ENCODE data around the gene ASGR1.
A peak's percentile ranks its signal among the peaks of the same experiment; 100 is the strongest.

ASGR1 gene

DNA sequence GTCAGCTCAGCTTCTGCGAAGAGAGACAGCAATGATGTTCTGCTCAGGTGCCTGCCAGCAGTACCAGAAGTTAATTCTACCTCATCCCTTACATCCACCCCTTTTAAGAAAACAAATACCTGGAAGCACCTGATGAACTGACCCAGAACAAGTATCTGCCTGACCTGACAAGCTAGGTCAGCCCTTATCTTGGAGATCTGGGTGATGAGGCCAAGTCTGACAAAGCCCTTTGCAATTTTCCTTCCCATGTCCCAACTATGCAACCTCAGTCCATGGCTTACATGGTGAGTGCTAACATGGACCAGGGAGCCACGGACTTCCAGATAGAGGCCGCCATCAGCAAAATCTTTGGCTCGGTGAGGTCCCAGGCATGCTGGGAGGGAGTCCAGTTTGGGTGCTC, 44.2 kb upstream of the ASGR1 start:
- WGBS (ENCODE audit: insufficient coverage): 100% methylated on average over 4 of the region's 4 CpGs
- CTCF ChIA-PET: interaction anchor here (1.2 to 4.9 kb wide), 3 partner anchors 9 to 73 kb away, joined by 3 to 39 read pairs (median 8); no protein-coding TSS in a partner anchor
- Histone ChIP-seq H3K27me3 (replicated peaks in 2 of 5; ENCODE audit: control insufficient read depth in 4 of 5, insufficient read depth in 5 of 5, low read length in 4 of 5) (no peaks in the 10 kb centered on the region), H3K27ac (ENCODE audit: insufficient read depth in 1 of 2, low read depth in 1 of 2, low read length in 2 of 2, poor library complexity in 1 of 2, severe bottlenecking in 2 of 2) (no peak overlapping the region), H3K4me1 (ENCODE audit: control extremely low read depth in 1 of 4, control insufficient read depth in 4 of 4, insufficient read depth in 4 of 4, low read length in 3 of 4) (peaks cover 0 to 31% (median 28%) of the 10 kb centered on the region in 4 experiments), H3K9me3 (ENCODE audit: control extremely low read depth in 1 of 5, control insufficient read depth in 4 of 5, insufficient read depth in 2 of 5, low read depth in 1 of 5, low read length in 4 of 5) (no peaks in the 10 kb centered on the region), H3K36me3 (ENCODE audit: control insufficient read depth in 4 of 4, insufficient read depth in 4 of 4, low read length in 3 of 4) (peaks cover 13 to 73% (median 54%) of the 10 kb centered on the region in 4 experiments), H3K4me3 (ENCODE audit: control insufficient read depth in 1 of 7, extremely low read depth in 1 of 7, insufficient read depth in 4 of 7, low read depth in 2 of 7, low read length in 6 of 7) (no peak overlapping the region)
- POLR2A ChIA-PET: no interaction called here
- DNase-seq: no peak

DNA sequence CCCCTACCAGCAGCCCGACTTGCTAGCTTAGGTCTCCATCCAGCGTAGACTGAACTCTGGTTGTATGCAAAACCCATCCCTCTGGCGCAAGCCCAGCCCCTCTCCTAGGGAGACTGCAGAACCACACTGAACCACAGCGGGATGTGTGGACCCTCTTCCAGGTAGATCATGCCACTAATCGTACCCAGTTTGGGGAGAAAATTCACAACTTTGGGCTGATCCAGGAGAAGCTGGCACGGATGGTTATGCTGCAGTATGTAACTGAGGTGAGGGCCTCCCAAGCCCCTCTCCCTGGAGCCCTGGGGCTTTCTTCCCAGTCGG, 43.8 kb upstream of the ASGR1 start:
- CTCF ChIA-PET: interaction anchor here (1.1 to 5.3 kb wide), 4 partner anchors 11 to 73 kb away, joined by 3 to 75 read pairs (median 24); partner anchors contain the start of gene DVL2

DNA sequence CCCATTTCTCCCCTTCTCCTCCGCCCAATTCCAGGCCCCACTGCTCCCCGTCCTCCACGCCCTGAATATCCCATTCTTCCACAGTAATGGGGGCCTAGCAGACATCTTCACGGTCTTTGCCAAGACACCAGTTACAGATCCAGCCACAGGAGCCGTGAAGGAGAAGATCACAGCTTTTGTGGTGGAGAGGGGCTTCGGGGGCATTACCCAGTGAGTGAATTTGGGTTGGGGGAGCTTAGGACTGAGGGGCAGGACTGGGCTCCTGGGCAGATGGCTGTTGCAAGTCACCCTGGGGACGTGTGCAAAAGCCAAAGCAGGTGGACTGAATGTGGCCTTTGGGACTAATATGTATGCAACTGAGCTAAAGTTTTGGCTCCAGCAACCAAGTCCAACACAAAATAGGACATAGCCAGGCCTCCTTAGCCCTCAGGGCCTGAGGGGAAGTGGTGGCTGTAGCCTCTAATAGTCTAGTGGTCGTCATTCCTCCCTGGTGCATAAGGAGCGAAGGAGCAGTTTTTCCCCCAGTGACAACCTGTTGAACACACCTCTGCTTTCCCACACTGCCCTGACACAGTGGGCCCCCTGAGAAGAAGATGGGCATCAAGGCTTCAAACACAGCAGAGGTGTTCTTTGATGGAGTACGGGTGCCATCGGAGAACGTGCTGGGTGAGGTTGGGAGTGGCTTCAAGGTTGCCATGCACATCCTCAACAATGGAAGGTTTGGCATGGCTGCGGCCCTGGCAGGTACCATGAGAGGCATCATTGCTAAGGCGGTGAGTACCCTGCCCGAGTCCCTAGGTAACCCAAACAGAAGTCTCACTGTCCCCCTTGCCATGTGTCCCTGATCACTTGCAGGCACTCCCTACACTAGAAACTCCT, 43.2 kb upstream of the ASGR1 start:
- no peak overlapping the region for H3K27ac ChIP-seq (ENCODE audit: insufficient read depth in 1 of 2, low read depth in 1 of 2, low read length in 2 of 2, poor library complexity in 1 of 2, severe bottlenecking in 2 of 2)
- CTCF ChIA-PET: interaction anchor here (1.1 to 5.3 kb wide), 5 partner anchors 11 to 123 kb away, joined by 3 to 75 read pairs (median 8); partner anchors contain the start of gene DVL2
- DNase-seq: no peak
- POLR2A ChIA-PET: interaction anchor here (1.3 kb wide), 1 partner anchor 12 kb away, joined by 3 read pairs; the partner anchor contains the start of gene DVL2
- peaks cover 10 to 63% (median 49%) of the 10 kb centered on the region in 4 experiments for H3K36me3 ChIP-seq (ENCODE audit: control insufficient read depth in 4 of 4, insufficient read depth in 4 of 4, low read length in 3 of 4)
- WGBS (ENCODE audit: insufficient coverage): 99% methylated on average over 13 of the region's 15 CpGs
- H3K27me3 ChIP-seq (replicated peaks in 2 of 5; ENCODE audit: control insufficient read depth in 4 of 5, insufficient read depth in 5 of 5, low read length in 4 of 5): no peaks in the 10 kb centered on the region
- H3K9me3 ChIP-seq (ENCODE audit: control extremely low read depth in 1 of 5, control insufficient read depth in 4 of 5, insufficient read depth in 2 of 5, low read depth in 1 of 5, low read length in 4 of 5): no peaks in the 10 kb centered on the region
- H3K4me3 ChIP-seq (ENCODE audit: control insufficient read depth in 1 of 7, extremely low read depth in 1 of 7, insufficient read depth in 4 of 7, low read depth in 2 of 7, low read length in 6 of 7): no peak overlapping the region
- H3K4me1 ChIP-seq (ENCODE audit: control extremely low read depth in 1 of 4, control insufficient read depth in 4 of 4, insufficient read depth in 4 of 4, low read length in 3 of 4): peaks cover 0 to 40% (median 36%) of the 10 kb centered on the region in 4 experiments

More for the DNA sequence above, 43.8 kb upstream of the ASGR1 start:
- POLR2A ChIA-PET: no interaction called here
- Histone ChIP-seq H3K27ac (ENCODE audit: insufficient read depth in 1 of 2, low read depth in 1 of 2, low read length in 2 of 2, poor library complexity in 1 of 2, severe bottlenecking in 2 of 2) (no peak overlapping the region), H3K4me1 (ENCODE audit: control extremely low read depth in 1 of 4, control insufficient read depth in 4 of 4, insufficient read depth in 4 of 4, low read length in 3 of 4) (peaks cover 0 to 35% (median 32%) of the 10 kb centered on the region in 4 experiments), H3K36me3 (ENCODE audit: control insufficient read depth in 4 of 4, insufficient read depth in 4 of 4, low read length in 3 of 4) (peaks cover 10 to 69% (median 52%) of the 10 kb centered on the region in 4 experiments), H3K9me3 (ENCODE audit: control extremely low read depth in 1 of 5, control insufficient read depth in 4 of 5, insufficient read depth in 2 of 5, low read depth in 1 of 5, low read length in 4 of 5) (no peaks in the 10 kb centered on the region), H3K4me3 (ENCODE audit: control insufficient read depth in 1 of 7, extremely low read depth in 1 of 7, insufficient read depth in 4 of 7, low read depth in 2 of 7, low read length in 6 of 7) (no peak overlapping the region), H3K27me3 (replicated peaks in 2 of 5; ENCODE audit: control insufficient read depth in 4 of 5, insufficient read depth in 5 of 5, low read length in 4 of 5) (no peaks in the 10 kb centered on the region)
- WGBS (ENCODE audit: insufficient coverage): 92% methylated on average over 5 of the region's 7 CpGs
- no peak for DNase-seq

DNA sequence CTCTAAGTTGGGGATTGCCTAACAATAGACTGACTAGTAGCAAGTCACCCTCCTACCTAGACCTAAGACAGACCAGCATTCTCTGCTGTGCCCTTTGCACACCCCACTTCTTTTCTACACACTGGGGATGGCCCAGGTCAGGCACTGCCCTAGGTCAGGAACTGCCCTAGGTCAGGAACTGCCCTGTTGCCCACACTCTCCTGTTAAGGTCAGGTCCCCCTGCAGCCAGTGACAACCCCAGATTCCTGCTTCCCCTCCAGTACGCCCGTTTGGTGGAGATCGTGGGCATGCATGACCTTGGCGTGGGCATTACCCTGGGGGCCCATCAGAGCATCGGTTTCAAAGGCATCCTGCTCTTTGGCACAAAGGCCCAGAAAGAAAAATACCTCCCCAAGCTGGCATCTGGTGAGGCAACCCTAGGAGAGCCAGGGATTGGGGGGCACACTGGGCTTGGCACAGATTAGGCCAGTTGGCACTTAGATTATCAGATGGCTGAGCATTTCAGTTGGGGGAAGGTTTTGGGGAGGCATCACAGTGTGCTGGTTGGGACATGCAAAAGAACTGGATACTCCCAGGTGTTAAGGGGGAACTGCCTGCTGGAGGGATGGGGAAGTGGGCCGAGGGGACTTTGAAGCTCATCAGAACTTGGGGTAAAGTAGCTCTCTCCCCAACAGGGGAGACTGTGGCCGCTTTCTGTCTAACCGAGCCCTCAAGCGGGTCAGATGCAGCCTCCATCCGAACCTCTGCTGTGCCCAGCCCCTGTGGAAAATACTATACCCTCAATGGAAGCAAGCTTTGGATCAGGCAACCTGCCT, 42.3 kb upstream of the ASGR1 start:
- 93% methylated on average over 10 of the region's 10 CpGs for WGBS (ENCODE audit: insufficient coverage)
- H3K9me3 ChIP-seq (ENCODE audit: control extremely low read depth in 1 of 5, control insufficient read depth in 4 of 5, insufficient read depth in 2 of 5, low read depth in 1 of 5, low read length in 4 of 5): no peaks in the 10 kb centered on the region
- H3K27me3 ChIP-seq (replicated peaks in 2 of 5; ENCODE audit: control insufficient read depth in 4 of 5, insufficient read depth in 5 of 5, low read length in 4 of 5): no peaks in the 10 kb centered on the region
- H3K27ac ChIP-seq (ENCODE audit: insufficient read depth in 1 of 2, low read depth in 1 of 2, low read length in 2 of 2, poor library complexity in 1 of 2, severe bottlenecking in 2 of 2): no peak overlapping the region
- peaks cover 4 to 54% (median 44%) of the 10 kb centered on the region in 4 experiments for H3K36me3 ChIP-seq (ENCODE audit: control insufficient read depth in 4 of 4, insufficient read depth in 4 of 4, low read length in 3 of 4)
- POLR2A ChIA-PET: interaction anchor here (0.6 to 2.9 kb wide), 6 partner anchors 13 to 115 kb away, joined by 3 to 21 read pairs (median 4); partner anchors contain the start of genes ACAP1, DVL2 and PHF23
- CTCF ChIA-PET: interaction anchor here (0.7 to 5.3 kb wide), 21 partner anchors 9 to 177 kb away, joined by 3 to 75 read pairs (median 4); partner anchors contain the start of genes ACAP1, ASGR1, DVL2 and GABARAP
- peak overlapping the region in 1 of 7 experiments; percentile 89 for H3K4me3 ChIP-seq (ENCODE audit: control insufficient read depth in 1 of 7, extremely low read depth in 1 of 7, insufficient read depth in 4 of 7, low read depth in 2 of 7, low read length in 6 of 7)
- peaks cover 0 to 45% (median 41%) of the 10 kb centered on the region in 4 experiments for H3K4me1 ChIP-seq (ENCODE audit: control extremely low read depth in 1 of 4, control insufficient read depth in 4 of 4, insufficient read depth in 4 of 4, low read length in 3 of 4)
- no peak for DNase-seq

DNA sequence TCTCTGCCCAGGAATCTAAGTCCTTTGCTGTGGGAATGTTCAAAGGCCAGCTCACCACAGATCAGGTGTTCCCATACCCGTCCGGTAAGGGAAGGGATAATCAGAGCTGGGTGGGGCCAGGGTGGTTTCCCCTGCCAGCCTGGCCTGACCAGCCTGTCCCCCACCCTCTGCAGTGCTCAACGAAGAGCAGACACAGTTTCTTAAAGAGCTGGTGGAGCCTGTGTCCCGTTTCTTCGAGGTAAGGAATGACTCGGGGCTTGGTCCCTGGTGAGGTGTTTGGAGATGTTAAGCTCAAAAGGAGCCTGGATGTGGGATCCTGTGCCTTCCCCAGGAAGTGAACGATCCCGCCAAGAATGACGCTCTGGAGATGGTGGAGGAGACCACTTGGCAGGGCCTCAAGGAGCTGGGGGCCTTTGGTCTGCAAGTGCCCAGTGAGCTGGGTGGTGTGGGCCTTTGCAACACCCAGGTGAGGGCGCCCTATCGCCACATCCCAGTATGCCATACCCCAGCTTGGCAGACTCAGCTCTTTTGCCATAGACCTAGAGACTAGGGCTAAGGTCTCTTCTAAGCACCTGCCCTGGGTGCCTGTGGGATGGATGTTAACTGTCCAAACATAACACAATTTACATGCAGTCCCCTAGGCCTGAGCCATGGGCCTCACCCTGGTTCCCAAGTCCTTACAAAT, 41.6 kb upstream of the ASGR1 start:
- peak overlapping the region; percentile 58 to 76 for H3K27ac ChIP-seq (ENCODE audit: insufficient read depth in 1 of 2, low read depth in 1 of 2, low read length in 2 of 2, poor library complexity in 1 of 2, severe bottlenecking in 2 of 2)
- H3K27me3 ChIP-seq (replicated peaks in 2 of 5; ENCODE audit: control insufficient read depth in 4 of 5, insufficient read depth in 5 of 5, low read length in 4 of 5): no peaks in the 10 kb centered on the region
- H3K4me3 ChIP-seq (ENCODE audit: control insufficient read depth in 1 of 7, extremely low read depth in 1 of 7, insufficient read depth in 4 of 7, low read depth in 2 of 7, low read length in 6 of 7): peak overlapping the region; percentile 79 to 94 (median 87)
- H3K4me1 ChIP-seq (ENCODE audit: control extremely low read depth in 1 of 4, control insufficient read depth in 4 of 4, insufficient read depth in 4 of 4, low read length in 3 of 4): peaks cover 0 to 52% (median 49%) of the 10 kb centered on the region in 4 experiments
- ChIA-PET POLR2A (interaction anchor here (0.6 to 2.9 kb wide), 7 partner anchors 14 to 791 kb away, joined by 3 to 21 read pairs (median 4); partner anchors contain the start of genes ACAP1, DVL2 and PHF23), CTCF (interaction anchor here (0.7 to 5.3 kb wide), 22 partner anchors 8 to 177 kb away, joined by 3 to 75 read pairs (median 4); partner anchors contain the start of genes ACAP1, ASGR1, DVL2 and GABARAP)
- no peaks in the 10 kb centered on the region for H3K9me3 ChIP-seq (ENCODE audit: control extremely low read depth in 1 of 5, control insufficient read depth in 4 of 5, insufficient read depth in 2 of 5, low read depth in 1 of 5, low read length in 4 of 5)
- peak; percentile 70 to 81 (median 80) for DNase-seq
- H3K36me3 ChIP-seq (ENCODE audit: control insufficient read depth in 4 of 4, insufficient read depth in 4 of 4, low read length in 3 of 4): peaks cover 4 to 47% (median 41%) of the 10 kb centered on the region in 4 experiments
- WGBS (ENCODE audit: insufficient coverage): 23% methylated on average over 9 of the region's 11 CpGs

Measured in common myeloid progenitor, CD34-positive (primary cell).